GM23338 (cell line): ENCODE data around the gene PNPT1.

ENCODE experiments used
- CREB1 ChIP-seq: fragments of 250-450 bp; sonication (Bioruptor Pico); IDR thresholded peaks from 2 replicates; pipeline ENCODE4 v1.5.0; 2020; ENCODE audit warnings: low read depth, mild to moderate bottlenecking, moderate library complexity
- EZH2 ChIP-seq: fragments of 200-600 bp; sonication (generic); IDR thresholded peaks from one replicate; pipeline ENCODE4 v1.8.0; 2017; ENCODE audit warnings: antibody characterized with exemption, mild to moderate bottlenecking, low read depth; ENCODE audit not compliant: unreplicated experiment
- EZH2phosphoT487 ChIP-seq: fragments of 200-600 bp; sonication (generic); IDR thresholded peaks from one replicate; pipeline ENCODE4 v1.8.1; 2018; ENCODE audit warnings: antibody characterized with exemption; ENCODE audit not compliant: unreplicated experiment
- JUNB ChIP-seq: IDR thresholded peaks from one replicate; pipeline ENCODE4 v1.6.1; 2016; ENCODE audit warnings: antibody characterized with exemption; ENCODE audit not compliant: unreplicated experiment
- NANOG ChIP-seq: IDR thresholded peaks from 2 replicates; pipeline ENCODE4 v1.6.1; 2016; ENCODE audit warnings: antibody characterized with exemption, borderline replicate concordance
- POLR2AphosphoS5 ChIP-seq: IDR thresholded peaks from 2 replicates; pipeline ENCODE4 v1.6.1; 2016; ENCODE audit warnings: antibody characterized with exemption, low read depth
- STAT1 ChIP-seq: IDR thresholded peaks from one replicate; pipeline ENCODE4 v1.6.1; 2016; ENCODE audit warnings: antibody characterized with exemption; ENCODE audit not compliant: unreplicated experiment
- ZNF114 ChIP-seq: fragments of 250-450 bp; sonication (Bioruptor Pico); IDR thresholded peaks from 2 replicates; pipeline ENCODE4 v1.5.0; 2020; ENCODE audit warnings: mild to moderate bottlenecking, moderate library complexity
- ZNF331 ChIP-seq: fragments of 250-450 bp; sonication (Bioruptor Pico); IDR thresholded peaks from 2 replicates; pipeline ENCODE4 v1.5.0; 2020; ENCODE audit warnings: low read depth, mild to moderate bottlenecking, moderate library complexity
- TF ChIP-seq, protein P1 (sequence below), 2 experiments: fragments of 200-600 bp in 1 of 2; sonication (generic) in 1 of 2; conservative IDR thresholded peaks; 2 replicates each; pipeline versions ENCODE4 v1.5.1 to v1.6.1; 2016 to 2017; ENCODE audit warnings: antibody characterized with exemption in 2 of 2, low read depth in 2 of 2, mild to moderate bottlenecking in 2 of 2, moderate library complexity in 1 of 2
- TF ChIP-seq, protein P2 (sequence below): IDR thresholded peaks from 2 replicates; pipeline ENCODE4 v1.6.1; 2016; ENCODE audit warnings: antibody characterized with exemption
- TF ChIP-seq, protein P3 (sequence below): IDR thresholded peaks from one replicate; pipeline ENCODE4 v1.6.1; 2018; ENCODE audit warnings: antibody characterized with exemption; ENCODE audit not compliant: unreplicated experiment

DNA sequence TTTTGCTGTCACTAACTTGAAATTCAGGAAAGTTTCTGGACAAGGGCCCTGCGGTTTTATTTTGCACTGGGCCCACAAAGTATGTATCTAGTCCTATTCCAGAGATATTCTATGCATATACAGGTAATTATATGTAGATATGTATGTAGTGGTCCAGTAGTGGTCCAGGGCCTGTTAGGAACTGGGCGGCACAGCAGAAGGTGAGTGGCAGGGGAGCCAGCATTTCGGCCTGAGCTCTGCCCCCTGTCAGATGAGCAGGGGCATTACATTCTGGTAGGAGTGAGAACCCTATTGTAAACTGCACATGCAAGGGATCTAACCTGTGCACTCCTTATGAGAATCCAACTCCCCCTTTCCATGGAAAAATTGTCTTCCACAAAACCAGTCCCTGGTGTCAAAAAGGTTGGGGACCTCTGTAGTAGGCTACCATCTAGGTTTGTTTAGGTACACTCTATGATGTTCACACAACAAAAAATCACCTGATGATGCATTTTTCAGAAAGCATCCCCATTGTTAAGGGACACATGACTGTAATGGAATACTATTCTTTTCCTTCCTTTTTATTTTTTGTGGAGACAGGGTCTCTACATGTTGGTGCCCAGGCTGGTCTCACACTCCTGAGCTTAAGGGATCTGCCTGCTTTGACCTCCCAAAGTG lies 73.4 kb downstream of the PNPT1 start:
- TF ChIP-seq, protein P1, sequence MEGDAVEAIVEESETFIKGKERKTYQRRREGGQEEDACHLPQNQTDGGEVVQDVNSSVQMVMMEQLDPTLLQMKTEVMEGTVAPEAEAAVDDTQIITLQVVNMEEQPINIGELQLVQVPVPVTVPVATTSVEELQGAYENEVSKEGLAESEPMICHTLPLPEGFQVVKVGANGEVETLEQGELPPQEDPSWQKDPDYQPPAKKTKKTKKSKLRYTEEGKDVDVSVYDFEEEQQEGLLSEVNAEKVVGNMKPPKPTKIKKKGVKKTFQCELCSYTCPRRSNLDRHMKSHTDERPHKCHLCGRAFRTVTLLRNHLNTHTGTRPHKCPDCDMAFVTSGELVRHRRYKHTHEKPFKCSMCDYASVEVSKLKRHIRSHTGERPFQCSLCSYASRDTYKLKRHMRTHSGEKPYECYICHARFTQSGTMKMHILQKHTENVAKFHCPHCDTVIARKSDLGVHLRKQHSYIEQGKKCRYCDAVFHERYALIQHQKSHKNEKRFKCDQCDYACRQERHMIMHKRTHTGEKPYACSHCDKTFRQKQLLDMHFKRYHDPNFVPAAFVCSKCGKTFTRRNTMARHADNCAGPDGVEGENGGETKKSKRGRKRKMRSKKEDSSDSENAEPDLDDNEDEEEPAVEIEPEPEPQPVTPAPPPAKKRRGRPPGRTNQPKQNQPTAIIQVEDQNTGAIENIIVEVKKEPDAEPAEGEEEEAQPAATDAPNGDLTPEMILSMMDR (conservative IDR thresholded peaks at IDR 0.05; ENCODE audit: low read depth in 2 of 2), result peak; percentile 62 to 65
- no peak for TF ChIP-seq POLR2AphosphoS5
- TF ChIP-seq EZH2, result no peak
- no peak for TF ChIP-seq ZNF114 (CRISPR knock-in tag)
- TF ChIP-seq, protein P2, sequence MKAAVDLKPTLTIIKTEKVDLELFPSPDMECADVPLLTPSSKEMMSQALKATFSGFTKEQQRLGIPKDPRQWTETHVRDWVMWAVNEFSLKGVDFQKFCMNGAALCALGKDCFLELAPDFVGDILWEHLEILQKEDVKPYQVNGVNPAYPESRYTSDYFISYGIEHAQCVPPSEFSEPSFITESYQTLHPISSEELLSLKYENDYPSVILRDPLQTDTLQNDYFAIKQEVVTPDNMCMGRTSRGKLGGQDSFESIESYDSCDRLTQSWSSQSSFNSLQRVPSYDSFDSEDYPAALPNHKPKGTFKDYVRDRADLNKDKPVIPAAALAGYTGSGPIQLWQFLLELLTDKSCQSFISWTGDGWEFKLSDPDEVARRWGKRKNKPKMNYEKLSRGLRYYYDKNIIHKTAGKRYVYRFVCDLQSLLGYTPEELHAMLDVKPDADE, result no peak
- no peak for TF ChIP-seq EZH2phosphoT487
- TF ChIP-seq JUNB, result no peak
- TF ChIP-seq, protein P3, sequence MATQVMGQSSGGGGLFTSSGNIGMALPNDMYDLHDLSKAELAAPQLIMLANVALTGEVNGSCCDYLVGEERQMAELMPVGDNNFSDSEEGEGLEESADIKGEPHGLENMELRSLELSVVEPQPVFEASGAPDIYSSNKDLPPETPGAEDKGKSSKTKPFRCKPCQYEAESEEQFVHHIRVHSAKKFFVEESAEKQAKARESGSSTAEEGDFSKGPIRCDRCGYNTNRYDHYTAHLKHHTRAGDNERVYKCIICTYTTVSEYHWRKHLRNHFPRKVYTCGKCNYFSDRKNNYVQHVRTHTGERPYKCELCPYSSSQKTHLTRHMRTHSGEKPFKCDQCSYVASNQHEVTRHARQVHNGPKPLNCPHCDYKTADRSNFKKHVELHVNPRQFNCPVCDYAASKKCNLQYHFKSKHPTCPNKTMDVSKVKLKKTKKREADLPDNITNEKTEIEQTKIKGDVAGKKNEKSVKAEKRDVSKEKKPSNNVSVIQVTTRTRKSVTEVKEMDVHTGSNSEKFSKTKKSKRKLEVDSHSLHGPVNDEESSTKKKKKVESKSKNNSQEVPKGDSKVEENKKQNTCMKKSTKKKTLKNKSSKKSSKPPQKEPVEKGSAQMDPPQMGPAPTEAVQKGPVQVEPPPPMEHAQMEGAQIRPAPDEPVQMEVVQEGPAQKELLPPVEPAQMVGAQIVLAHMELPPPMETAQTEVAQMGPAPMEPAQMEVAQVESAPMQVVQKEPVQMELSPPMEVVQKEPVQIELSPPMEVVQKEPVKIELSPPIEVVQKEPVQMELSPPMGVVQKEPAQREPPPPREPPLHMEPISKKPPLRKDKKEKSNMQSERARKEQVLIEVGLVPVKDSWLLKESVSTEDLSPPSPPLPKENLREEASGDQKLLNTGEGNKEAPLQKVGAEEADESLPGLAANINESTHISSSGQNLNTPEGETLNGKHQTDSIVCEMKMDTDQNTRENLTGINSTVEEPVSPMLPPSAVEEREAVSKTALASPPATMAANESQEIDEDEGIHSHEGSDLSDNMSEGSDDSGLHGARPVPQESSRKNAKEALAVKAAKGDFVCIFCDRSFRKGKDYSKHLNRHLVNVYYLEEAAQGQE, result no peak
- TF ChIP-seq CREB1 (CRISPR knock-in tag), result no peak
- no peak for TF ChIP-seq ZNF331 (CRISPR knock-in tag)
- TF ChIP-seq STAT1, result no peak
- TF ChIP-seq NANOG, result no peak
